Tibial nerve (tissue), 4 donors: ENCODE measurements around the gene MRPS10. TPM values are rescaled to one million over a fixed set of nuclear protein-coding genes. Genes with fewer than 3 reads are reported as not detected.

Source experiments
- DNase-seq, 2 donors: peaks; one replicate each; pipeline ENCODE4 v3.0.0-alpha.2; 2019; ENCODE audit warnings: low spot score in 2 of 2
- H3K27ac ChIP-seq, 4 donors: fragments of 200-600 bp; sonication (generic) in 3 of 4; one replicate each; pipeline ENCODE4 v1.5.1; 2017 to 2019; ENCODE audit warnings: mild to moderate bottlenecking in 1 of 4
- H3K27me3 ChIP-seq, 2 donors: fragments of 200-600 bp; sonication (generic) in 1 of 2; one replicate each; pipeline versions ENCODE4 v1.5.1 to v1.6.0; 2017 to 2019
- H3K36me3 ChIP-seq, 3 donors: fragments of 200-600 bp; sonication (generic); one replicate each; pipeline ENCODE4 v1.5.1; 2018 to 2019
- H3K4me1 ChIP-seq, 4 donors: fragments of 200-600 bp; sonication (generic) in 3 of 4; one replicate each; pipeline ENCODE4 v1.5.1; 2017 to 2019
- H3K4me3 ChIP-seq, 4 donors: fragments of 200-600 bp; sonication (generic) in 3 of 4; one replicate each; pipeline ENCODE4 v1.5.1; 2017 to 2019; ENCODE audit warnings: mild to moderate bottlenecking in 1 of 4, moderate library complexity in 1 of 4
- H3K9me3 ChIP-seq, 4 donors: fragments of 200-600 bp; sonication (generic) in 3 of 4; one replicate each; pipeline ENCODE4 v1.5.1; 2017 to 2019
- EP300 ChIP-seq, 2 donors: sonication (generic); formaldehyde crosslinking; IDR thresholded peaks; one replicate each; pipeline ENCODE4 v1.6.1; 2017; ENCODE audit warnings: antibody characterized with exemption in 2 of 2, mild to moderate bottlenecking in 1 of 2
- POLR2A ChIP-seq, 2 donors: fragments of 450-650 bp; IDR thresholded peaks; one replicate each; pipeline ENCODE4 v1.6.1; 2017; ENCODE audit warnings: antibody characterized with exemption in 2 of 2, mild to moderate bottlenecking in 2 of 2, moderate library complexity in 2 of 2
- WGBS, 2 donors: methylation state at CpG; one replicate each; pipeline ENCODE4 v1.1.5; 2018; 5-methylcytosine and 5-hydroxymethylcytosine counted together
- total RNA-seq, 4 donors: library from RNA; depleted of rRNA; stranded (reverse); fragments of >200 nt; gene quantifications; one replicate each; pipeline ENCODE4 v1.1.0, GENCODE V29; 2016
- TF ChIP-seq, protein P1 (sequence below), 5 experiments: fragments of 200-600 bp in 3 of 5; fragments of 450-650 bp in 2 of 5; sonication (generic) in 3 of 5; IDR thresholded peaks; one replicate each; pipeline ENCODE4 v1.5.1; 2016 to 2019; ENCODE audit warnings: antibody characterized with exemption in 5 of 5, mild to moderate bottlenecking in 3 of 5, moderate library complexity in 2 of 5

Gene MRPS10
- total RNA-seq, 4 donors from 2014 or later: 20.7 to 30.6 (median 23.6) TPM

DNA sequence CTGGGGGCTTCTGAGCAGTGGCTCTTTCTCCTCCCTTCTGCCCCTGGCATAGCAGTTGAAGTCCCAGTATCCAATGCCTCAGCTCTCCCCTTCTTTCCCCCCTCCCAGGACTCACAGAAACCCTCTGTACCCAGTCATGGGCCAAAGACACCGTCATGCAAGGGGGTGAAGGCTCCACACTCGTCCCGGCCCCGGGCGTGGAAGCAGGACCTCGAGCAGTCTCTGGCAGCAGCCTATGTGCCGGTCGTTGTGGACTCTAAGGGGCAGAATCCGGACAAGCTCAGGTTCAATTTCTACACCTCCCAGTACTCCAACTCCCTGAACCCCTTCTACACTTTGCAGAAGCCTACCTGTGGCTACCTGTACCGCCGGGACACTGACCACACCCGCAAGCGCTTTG, 54.8 kb downstream of the MRPS10 start:
- Histone ChIP-seq H3K9me3 (no peaks in the 10 kb centered on the region), H3K36me3 (no peaks in the 10 kb centered on the region), H3K4me1 (peaks cover 0 to 9% (median 0%) of the 10 kb centered on the region in 4 donors), H3K27ac (no peak overlapping the region), H3K27me3 (peaks cover 0 to 6% of the 10 kb centered on the region in 2 donors), H3K4me3 (no peak overlapping the region)
- DNase-seq: no peak
- TF ChIP-seq, protein P1, sequence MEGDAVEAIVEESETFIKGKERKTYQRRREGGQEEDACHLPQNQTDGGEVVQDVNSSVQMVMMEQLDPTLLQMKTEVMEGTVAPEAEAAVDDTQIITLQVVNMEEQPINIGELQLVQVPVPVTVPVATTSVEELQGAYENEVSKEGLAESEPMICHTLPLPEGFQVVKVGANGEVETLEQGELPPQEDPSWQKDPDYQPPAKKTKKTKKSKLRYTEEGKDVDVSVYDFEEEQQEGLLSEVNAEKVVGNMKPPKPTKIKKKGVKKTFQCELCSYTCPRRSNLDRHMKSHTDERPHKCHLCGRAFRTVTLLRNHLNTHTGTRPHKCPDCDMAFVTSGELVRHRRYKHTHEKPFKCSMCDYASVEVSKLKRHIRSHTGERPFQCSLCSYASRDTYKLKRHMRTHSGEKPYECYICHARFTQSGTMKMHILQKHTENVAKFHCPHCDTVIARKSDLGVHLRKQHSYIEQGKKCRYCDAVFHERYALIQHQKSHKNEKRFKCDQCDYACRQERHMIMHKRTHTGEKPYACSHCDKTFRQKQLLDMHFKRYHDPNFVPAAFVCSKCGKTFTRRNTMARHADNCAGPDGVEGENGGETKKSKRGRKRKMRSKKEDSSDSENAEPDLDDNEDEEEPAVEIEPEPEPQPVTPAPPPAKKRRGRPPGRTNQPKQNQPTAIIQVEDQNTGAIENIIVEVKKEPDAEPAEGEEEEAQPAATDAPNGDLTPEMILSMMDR (IDR thresholded peaks at IDR 0.05): no peak
- TF ChIP-seq EP300 (IDR thresholded peaks at IDR 0.05) (no peak), POLR2A (IDR thresholded peaks at IDR 0.05) (no peak)
- 80 to 82% methylated on average over 11 to 13 of the region's 13 CpGs for WGBS, 2 donors

DNA sequence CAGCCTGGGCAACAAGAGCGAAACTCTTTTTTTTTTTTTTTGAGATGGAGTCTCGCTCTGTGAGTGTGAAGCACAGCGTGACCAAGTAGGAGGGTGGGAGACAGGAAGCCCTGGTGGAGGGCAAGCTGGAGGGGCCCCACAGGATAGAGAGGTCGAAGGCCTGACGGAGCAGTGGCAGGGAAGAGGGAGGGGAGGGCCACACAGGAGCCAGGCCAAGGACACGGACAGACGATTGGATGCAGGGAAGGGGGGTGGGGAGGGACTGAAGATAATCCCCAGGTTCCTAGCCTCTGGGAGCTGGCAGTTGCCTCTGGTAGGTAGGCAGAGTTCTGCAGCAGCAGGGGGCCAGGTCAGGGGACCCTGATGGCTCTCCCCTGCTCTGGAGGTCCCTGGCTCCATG, 55.3 kb downstream of the MRPS10 start:
- Histone ChIP-seq H3K4me1 (peaks cover 0 to 9% (median 0%) of the 10 kb centered on the region in 4 donors), H3K4me3 (no peak overlapping the region), H3K27ac (no peak overlapping the region), H3K36me3 (no peaks in the 10 kb centered on the region), H3K27me3 (peaks cover 0 to 6% of the 10 kb centered on the region in 2 donors), H3K9me3 (no peaks in the 10 kb centered on the region)
- TF ChIP-seq POLR2A (IDR thresholded peaks at IDR 0.05): no peak
- TF ChIP-seq, protein P1 (IDR thresholded peaks at IDR 0.05): no peak
- TF ChIP-seq EP300 (IDR thresholded peaks at IDR 0.05): no peak
- WGBS, 2 donors: 52 to 57% methylated on average over 7 of the region's 7 CpGs
- DNase-seq: no peak

DNA sequence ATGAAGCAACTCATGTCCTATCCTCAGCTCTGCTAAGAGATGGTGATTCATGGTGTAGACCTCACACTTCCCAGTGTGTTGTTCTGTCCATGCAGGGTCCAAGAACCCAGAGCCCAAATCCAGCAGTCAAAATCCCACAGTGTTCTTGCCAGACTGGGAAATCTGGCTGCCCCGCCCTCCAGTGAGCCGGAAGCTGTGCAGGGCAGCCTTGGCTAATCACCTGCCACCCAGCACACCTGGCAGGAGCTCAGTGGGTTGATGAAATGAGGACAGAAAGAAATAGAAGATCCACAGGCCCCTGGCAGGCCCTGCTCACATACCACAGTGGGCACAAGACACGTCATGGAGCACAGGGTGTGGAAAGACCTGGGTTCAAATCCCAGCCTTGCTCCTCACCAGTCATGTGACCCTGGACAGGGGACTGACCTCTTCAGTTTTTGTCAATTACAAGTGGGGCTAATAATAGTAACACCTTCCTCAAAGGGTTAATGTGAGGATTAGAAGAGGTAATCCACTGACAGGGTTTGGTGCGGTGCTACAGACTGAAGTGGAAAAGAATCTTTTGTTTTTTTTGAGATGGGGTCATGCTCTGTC, 58.1 kb downstream of the MRPS10 start:
- Histone ChIP-seq H3K4me1 (peaks cover 0 to 6% (median 0%) of the 10 kb centered on the region in 4 donors), H3K4me3 (no peak overlapping the region), H3K36me3 (no peaks in the 10 kb centered on the region), H3K9me3 (no peaks in the 10 kb centered on the region), H3K27ac (no peak overlapping the region), H3K27me3 (peaks cover 0 to 6% of the 10 kb centered on the region in 2 donors)
- WGBS, 2 donors: 65% methylated on average over 4 of the region's 4 CpGs
- TF ChIP-seq, protein P1 (IDR thresholded peaks at IDR 0.05): no peak
- TF ChIP-seq EP300 (IDR thresholded peaks at IDR 0.05): no peak
- TF ChIP-seq POLR2A (IDR thresholded peaks at IDR 0.05): no peak
- no peak for DNase-seq

DNA sequence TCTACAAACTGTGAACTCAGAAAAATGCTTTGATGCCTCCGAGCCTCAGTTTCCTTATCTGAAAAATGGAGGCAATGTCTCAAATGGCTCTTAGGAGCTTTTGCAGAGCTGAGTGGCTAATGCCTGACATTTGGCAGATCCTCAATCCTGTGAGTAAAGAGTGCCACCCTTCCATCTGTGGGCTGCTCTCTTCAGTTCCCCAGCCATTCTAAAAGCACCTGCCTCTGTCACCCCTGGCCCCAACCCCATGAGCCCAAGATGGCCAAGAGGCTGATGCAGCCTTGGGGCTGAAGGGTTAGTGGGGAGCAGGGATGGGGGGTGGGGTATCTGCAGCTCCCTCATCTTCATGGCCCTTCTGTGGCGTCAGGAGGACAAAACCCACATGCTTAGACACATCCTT, 59.0 kb downstream of the MRPS10 start:
- H3K27me3 ChIP-seq: peaks cover 0 to 6% of the 10 kb centered on the region in 2 donors
- 78 to 83% methylated on average over 2 of the region's 2 CpGs for WGBS, 2 donors
- H3K4me3 ChIP-seq: no peak overlapping the region
- no peak for DNase-seq
- no peak for TF ChIP-seq POLR2A (IDR thresholded peaks at IDR 0.05)
- TF ChIP-seq EP300 (IDR thresholded peaks at IDR 0.05): no peak
- TF ChIP-seq, protein P1 (IDR thresholded peaks at IDR 0.05): no peak
- no peak overlapping the region for H3K27ac ChIP-seq
- peaks cover 0 to 6% (median 0%) of the 10 kb centered on the region in 4 donors for H3K4me1 ChIP-seq
- no peaks in the 10 kb centered on the region for H3K36me3 ChIP-seq
- no peaks in the 10 kb centered on the region for H3K9me3 ChIP-seq

DNA sequence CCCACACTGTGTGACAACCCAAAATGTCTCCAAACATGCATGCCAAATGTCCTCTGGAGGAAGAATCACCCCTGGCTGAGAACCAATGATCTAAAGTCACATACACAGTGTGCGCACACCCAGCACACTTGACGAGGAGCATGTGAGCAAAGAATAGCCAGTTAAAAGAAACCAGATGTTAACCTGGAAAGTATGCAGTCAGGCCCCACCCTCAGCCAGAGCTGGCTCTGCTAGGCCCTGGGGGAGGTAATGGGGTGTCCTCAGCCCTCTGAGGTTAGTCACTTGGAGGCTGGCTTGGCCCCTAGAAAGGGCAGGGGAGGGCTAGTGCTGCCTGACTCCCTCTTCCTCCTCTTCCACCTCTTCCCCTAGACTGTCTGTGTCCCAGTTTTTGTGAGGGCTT, 59.6 kb downstream of the MRPS10 start:
- no peak for TF ChIP-seq POLR2A (IDR thresholded peaks at IDR 0.05)
- TF ChIP-seq, protein P1 (IDR thresholded peaks at IDR 0.05): no peak
- TF ChIP-seq EP300 (IDR thresholded peaks at IDR 0.05): no peak
- Histone ChIP-seq H3K4me1 (peaks cover 0 to 6% (median 0%) of the 10 kb centered on the region in 4 donors), H3K27me3 (peaks cover 0 to 6% of the 10 kb centered on the region in 2 donors), H3K27ac (no peak overlapping the region), H3K36me3 (no peaks in the 10 kb centered on the region), H3K9me3 (no peaks in the 10 kb centered on the region), H3K4me3 (no peak overlapping the region)
- no peak for DNase-seq
- WGBS, 2 donors: 47 to 50% methylated on average over 2 of the region's 2 CpGs

Other genes starting within 250 kb of the MRPS10 start
- 10 to 100 TPM; 10.7 to 27.6 (median 20.9) TPM for gene TAF8, start 167.3 kb downstream of the MRPS10 start, total RNA-seq
- 1 to 10 TPM in 3 of 4 donors, under 1 TPM in 1; 0.22 to 4.7 (median 2.2) TPM for gene C6orf132, start 75.2 kb downstream of the MRPS10 start, total RNA-seq
- gene GUCA1A, start 44.5 kb downstream of the MRPS10 start, total RNA-seq: not detected
- gene GUCA1B, start 22.9 kb downstream of the MRPS10 start, total RNA-seq: 1 to 10 TPM in 3 of 4 donors, not detected in 1; 4.4 to 7.5 (median 4.6) TPM
- 1 to 10 TPM; 4.2 to 7.2 (median 4.9) TPM for gene TRERF1, start 234.1 kb upstream of the MRPS10 start, total RNA-seq